ENCODE data around the gene N4BP2L1.

DNA sequence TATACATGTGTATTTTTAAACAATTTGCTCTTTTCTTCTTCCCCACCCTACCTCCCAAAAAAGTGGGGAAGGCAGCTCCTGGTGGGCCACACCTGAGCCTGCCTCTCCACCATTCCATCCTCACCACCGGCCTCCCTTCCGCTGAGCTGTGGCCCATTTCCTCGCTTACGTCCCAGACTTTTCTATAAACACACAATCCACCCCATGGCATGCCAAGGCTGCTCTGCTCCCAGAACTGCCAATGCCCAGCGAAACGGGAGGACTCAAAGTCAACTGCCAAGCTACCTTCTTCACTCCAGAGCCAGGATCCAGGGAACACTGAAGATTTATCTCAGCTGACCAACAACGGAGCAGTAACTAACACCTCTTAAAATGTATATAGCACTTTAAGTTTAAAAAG lies 2.8 kb downstream of the N4BP2L1 start:
- TF ChIP-seq, protein P1, sequence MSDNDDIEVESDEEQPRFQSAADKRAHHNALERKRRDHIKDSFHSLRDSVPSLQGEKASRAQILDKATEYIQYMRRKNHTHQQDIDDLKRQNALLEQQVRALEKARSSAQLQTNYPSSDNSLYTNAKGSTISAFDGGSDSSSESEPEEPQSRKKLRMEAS (IDR thresholded peaks at IDR 0.05), result no peak
- no peak for TF ChIP-seq TBP (IDR thresholded peaks at IDR 0.05; ENCODE audit: low read depth, low read length)

Data from H1 (cell line).